GM19452 (cell line): ENCODE results near the gene FAM174C.

ENCODE experiments used
- ATAC-seq: cut with Tn5 transposase; IDR thresholded peaks from one replicate; pipeline ENCODE4 v1.9.1; 2021; ENCODE audit not compliant: unreplicated experiment

FAM174C gene

GRCh38 chr19:1284979-1285736 is 9.8 kb downstream of the FAM174C start:
- ATAC-seq: no peak

DNA sequence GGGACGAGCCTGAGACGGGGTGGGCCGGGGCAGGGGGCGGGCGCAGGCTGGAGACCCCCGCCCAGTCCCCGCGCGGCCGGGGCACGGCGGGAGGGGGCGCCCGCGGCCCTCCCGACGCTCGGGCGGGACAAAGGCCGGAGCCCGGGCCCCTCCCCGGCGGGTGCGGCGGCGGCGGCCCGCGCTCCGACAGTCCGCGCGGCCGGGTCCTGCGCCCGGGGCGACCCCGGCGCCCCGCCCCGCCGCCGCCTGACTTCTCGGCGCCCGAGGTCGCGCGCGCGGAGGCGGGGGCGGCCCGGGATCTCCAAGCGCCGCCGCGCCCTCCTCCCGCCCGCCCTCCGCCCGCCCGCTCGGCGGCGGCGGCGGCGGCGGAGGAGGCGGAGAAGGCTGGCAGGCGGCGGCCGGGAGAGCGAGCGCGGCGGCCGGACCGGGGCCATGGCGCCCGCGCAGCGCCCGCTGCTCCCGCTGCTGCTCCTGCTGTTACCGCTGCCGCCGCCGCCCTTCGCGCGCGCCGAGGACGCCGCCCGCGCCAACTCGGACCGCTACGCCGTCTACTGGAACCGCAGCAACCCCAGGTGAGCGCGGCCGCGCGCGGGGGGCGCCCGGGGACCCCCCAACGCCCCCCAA is 10.5 kb downstream of the FAM174C start, which contains the start of gene EFNA2:
Gene EFNA2 (plus strand): TSS at position 137 of the 624 bp plus-strand sequence. CDS start 296 bp downstream, at position 433.
- ATAC-seq: no peak

- no peak for ATAC-seq
Observed at GRCh38 chr19:1286487-1287353, 11.4 kb downstream of the FAM174C start.

DNA sequence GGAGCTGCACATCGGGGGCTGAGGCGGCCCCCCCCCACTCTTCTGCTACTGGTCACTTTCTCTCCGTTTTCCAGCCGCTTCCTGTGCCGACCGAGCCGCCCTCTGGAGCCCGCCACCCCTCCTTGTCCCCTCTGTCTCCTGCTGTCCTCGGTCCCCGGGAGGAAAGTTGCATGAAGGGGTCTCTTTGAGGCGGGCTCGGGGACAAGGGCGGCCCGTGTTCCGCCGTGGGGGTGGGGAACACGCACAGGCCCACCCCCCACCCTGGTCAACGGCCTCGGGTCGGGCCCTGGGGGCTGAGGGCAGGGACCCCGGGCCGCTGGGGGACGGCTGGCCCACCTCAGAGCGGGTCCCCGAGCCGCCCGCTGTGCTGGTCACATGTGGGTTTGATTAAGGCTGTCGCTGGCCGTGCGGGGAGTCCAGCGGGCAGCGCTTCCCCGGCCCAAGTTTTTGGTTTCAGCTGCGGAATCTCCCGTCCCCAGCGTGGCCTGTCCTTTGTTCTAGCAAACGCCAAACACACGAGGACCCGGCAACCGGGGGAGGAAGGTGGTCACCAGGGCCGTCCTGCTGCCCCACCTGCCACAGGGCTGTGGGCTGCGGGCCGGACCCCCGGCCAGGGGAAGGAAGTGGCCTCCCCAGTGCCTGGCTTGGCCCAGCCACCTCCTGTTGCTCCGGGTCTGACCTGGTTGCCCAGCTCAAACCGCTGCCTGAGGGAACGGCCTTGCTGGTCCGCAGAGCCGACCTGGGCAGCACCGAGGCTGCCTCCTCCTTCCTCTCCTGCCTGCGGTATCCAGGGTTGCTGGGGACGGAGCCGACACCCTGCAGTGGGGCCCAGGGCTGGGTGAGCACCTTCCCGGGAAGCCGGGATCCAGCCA is 12.3 kb downstream of the FAM174C start:
- no peak for ATAC-seq

- ATAC-seq: no peak
Observed at GRCh38 chr19:1288226-1288612, 12.9 kb downstream of the FAM174C start.

DNA sequence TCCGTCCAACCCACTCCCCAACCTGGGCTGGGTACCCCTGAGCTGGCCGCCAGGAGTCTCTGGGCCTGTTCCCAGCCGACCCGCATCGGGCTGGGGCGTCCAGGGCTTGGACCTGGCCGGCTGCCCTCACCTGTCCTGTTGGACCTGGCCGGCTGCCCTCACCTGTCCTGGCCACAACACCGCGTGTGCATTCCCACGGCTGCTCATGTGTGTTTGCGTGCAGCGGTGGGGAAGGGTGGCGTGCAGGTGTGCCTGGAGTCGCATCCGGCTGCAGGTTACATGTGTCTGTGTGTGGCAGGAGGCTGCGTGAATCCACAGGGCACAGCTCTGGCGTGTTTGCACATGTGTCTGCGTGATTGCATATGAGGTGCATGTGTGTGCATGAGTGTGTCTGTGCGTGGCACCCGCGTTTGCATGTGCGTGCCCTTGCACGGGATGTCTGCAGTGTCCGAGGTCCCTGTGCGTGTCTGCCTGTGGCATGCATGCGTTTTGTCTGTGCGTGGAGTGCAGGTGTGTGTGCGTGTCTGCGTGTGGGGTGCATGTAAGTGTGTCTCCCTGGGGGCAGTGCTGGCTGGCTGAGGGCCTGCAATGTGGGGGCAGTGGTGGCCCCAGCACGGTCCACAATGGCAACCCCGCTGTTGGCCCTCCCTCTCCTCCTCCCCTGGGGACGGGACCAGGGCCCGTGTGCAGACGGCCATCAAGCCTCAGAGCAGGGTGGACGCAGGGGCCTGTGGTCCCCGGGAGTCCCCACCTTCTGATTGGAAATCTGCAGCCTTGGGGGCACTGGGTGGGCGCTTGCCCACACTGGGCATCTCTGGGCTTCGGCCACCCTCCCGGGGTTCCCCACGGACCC is 13.7 kb downstream of the FAM174C start:
- ATAC-seq: no peak

DNA sequence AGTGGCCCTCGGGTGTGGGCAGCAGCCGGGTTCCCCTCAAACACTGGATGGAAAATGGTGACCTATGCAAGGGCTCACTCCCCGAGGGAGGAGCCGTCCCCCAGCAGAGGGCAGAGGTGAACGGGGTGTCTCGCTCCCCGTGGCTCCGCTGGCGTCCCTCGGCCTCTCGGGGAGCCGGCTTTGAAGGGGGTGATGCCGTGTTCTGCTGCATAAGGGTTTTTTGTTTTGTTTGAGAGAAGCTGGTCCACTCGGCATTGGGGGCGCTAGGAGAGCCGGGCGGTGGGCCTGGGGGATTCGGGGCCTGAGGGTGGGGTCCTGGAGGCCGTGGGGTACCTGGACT is 14.3 kb downstream of the FAM174C start:
- no peak for ATAC-seq

DNA sequence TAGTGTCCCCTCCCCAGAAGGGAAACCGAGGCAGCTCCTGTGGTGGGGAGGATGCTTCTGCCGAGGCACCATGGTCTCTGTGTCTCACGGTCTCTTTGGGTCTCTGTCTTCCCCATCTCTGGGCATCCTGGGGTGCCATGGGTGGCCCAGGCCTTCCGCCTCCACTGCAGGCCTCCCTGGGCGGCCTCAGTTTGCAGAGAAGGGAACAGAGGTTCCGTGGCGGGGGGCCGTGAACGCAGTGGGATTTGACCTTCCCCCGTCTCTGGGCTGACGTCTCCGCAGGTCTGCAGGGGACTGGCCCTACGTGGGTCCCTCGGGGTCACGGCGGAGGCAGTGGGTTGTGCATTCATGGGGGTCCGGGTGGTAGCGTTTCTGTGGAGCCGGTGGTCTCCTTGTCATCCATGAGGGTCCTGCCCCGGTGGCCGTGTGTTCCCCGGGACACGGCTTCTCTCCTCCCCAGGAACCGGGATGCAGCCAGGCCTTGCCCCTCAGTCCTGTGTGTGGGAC is 14.9 kb downstream of the FAM174C start:
- no peak for ATAC-seq

- ATAC-seq: no peak
Observed at GRCh38 chr19:1290703-1291651, 15.6 kb downstream of the FAM174C start.

DNA sequence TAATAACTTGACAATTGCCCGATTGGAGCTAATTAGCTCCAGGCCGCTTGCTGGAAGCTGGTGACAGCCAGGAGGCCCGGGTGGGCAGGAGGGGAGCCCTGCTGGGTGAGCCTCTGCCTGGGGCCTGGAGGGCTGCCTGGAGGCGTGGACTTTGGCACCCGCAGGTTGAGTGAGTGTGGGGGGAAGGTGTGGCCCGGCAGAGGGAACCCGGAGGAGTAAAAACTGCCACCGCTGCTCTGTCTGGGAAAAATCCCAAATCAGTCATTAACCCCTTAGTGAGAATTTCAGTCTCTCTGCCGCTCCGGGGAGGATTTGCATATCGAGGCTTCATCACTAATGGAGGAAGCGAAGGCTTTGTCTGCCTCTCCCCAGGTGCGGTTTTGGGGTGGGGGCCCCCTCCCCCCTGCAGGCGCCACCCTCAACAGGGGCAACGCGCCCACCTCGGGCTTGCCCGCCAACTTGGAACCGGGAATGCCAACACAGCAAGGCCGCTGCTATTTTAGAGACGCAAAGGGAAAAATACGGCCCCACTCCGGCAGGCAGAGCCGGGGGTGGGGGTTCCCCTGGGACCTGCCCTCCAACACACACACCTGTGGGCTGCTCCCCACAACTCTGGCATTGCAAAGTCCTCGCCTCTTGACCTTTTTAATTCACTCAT is 16.6 kb downstream of the FAM174C start:
- ATAC-seq: no peak

- no peak for ATAC-seq
Observed at GRCh38 chr19:1292419-1293151, 17.3 kb downstream of the FAM174C start.

DNA sequence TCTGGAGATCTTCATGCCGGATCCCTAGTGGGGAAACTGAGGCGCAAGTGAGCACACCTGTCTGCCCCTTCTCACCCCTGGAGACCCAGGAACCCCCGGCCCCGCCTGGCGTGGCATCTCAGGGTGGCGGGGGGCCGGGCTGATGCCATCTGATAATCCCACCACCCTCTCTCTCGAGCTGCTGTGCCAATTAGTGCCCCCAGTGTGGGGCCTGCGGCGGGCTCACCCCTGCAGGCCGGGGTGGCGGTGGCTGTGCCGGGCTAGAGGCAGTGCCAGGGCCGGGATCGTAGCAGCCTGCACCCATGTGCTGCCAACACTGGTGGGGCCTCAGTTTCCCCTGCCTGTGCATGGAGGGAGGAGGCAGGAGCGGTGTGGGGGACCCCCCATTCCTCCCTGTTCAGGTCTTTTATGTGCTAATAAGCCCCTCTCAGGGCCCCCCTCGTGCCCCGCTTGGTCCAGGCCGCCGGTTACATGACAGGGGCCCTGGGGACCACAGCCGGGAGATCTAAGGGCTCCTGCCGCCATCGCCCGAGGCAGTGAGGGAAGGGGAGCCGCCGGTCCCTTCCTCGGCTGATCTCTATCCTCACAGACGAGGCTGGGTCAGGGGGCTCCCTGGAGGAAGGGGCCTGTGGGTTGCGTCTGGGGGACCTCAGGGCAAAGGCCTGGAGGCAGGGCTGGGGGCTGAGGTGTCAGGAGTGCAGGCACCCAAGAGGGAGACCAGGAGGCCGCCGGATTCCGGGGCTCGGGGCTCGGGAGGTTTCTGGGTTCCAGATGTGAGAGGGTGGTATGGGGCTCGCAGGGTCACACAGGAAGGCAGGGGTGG is 18.7 kb downstream of the FAM174C start:
- ATAC-seq: no peak

GRCh38 chr19:1294688-1295087 is 19.4 kb downstream of the FAM174C start:
- no peak for ATAC-seq

DNA sequence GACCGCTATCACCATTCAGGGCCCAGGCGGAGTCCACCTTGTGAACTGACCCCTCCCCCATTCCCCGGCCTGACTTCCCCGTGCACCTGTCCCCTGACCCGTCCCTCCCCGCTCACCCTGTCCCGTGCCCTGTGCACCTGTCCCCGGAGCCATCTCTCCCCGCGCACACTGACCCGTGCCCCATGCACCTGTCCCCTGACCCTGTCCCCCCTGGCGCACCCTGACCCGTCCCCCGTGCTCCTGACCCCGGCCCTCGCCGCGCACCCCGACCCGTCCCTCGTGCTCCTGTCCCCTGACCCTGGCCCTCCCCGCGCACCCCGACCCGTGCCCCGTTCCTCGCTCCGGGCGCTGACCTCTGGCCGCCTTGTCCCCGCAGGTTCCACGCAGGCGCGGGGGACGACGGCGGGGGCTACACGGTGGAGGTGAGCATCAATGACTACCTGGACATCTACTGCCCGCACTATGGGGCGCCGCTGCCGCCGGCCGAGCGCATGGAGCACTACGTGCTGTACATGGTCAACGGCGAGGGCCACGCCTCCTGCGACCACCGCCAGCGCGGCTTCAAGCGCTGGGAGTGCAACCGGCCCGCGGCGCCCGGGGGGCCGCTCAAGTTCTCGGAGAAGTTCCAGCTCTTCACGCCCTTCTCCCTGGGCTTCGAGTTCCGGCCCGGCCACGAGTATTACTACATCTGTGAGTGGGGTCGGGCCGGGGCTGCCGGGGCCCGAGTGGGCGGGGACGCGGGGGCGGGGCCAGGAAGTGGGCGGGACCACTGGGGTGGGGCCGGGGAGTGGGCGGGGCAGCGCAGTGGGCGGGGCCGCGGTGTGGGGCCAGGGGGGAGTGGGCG is 20.1 kb downstream of the FAM174C start:
- ATAC-seq: no peak

- ATAC-seq: no peak
Observed at GRCh38 chr19:1296078-1296477, 20.7 kb downstream of the FAM174C start.
